ENCODE data around the gene SPRR2E.
"Not testable (repeated sequence)": the region's sequence is repeated elsewhere in the genome, so short reads cannot be mapped to it uniquely, and the experiment has no call there.

Gene SPRR2E

GRCh38 chr1:153058826-153059784, 35.2 kb downstream of the SPRR2E start:
- no peak for DNase-seq (ENCODE audit: low read depth)

GRCh38 chr1:153058154-153058553, 36.2 kb downstream of the SPRR2E start:
- no peak for DNase-seq (ENCODE audit: low read depth)

DNA sequence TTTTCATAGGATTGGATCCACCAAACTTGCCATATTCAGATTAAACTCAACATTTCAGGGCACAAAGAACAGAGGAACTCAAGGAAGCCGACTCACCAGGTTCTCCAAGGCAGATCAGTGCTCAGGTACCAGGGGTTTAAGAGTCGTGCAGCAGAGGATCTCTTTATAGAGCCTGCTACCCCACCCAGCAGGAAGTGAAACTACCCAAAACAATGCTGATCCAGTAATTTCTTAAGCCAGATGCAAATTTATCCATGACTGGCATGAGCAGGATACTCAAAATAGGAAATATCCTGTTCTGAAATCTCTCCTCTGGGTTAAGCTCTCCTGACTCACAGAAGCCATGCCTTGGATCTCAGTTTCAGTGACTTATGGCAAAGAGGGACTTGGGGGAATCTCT, 37.0 kb downstream of the SPRR2E start, which contains the start of gene SPRR2A:
TSS of gene SPRR2A (minus strand) at position 138 of the 400 bp plus-strand sequence. CDS start 777 bp downstream, outside the sequence.
- no peak for DNase-seq (ENCODE audit: low read depth)

DNA sequence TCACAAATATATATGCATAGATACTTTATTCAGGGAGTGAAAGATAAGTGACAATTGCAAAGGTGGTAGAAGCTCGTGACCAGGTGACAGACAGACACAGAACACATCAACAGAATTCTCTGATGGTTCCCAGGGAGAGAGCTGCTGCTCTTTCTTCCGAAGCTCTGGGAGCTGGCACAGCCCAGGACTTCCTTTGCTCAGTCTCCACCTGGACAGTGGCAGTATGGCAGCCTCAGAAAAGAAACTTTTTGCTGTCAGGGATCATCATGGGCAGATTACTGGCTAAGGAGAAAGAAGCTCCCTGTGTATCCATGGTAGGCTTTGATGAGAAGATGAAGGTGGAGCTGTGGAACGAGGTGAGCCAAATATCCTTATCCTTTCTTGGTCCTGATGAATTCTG, 38.2 kb downstream of the SPRR2E start:
- not testable (repeated sequence) for DNase-seq (ENCODE audit: low read depth)

DNA sequence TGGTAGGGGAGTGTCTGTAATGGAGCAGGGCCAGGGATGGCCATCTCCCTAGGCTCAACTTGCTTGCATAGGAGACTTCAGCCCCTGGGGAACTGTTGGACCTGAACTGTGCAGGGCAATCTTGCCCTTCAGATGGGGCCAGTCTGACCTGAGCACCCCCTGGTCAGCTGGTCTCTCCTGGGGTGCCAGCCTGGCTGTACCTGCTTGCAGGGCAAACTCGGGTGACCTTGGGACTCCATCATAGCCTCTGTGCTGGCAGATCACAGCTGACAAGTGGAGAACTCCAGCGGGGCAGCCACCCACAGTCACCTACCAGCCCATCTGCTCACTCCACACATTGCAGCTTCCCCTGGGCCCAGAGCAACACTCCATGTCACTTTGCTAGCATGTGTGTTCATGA, 45.1 kb downstream of the SPRR2E start:
- DNase-seq (ENCODE audit: low read depth): no peak
